ENCODE results near the gene PCP2. TPM values are rescaled to one million over a fixed set of nuclear protein-coding genes. Genes with fewer than 3 reads are reported as not detected.

PCP2 gene
- total RNA-seq, 1 donor from 2014 or later = 0.34 TPM

- no peak overlapping the region for H3K27ac Mint-ChIP-seq
- H3K27me3 Mint-ChIP-seq (ENCODE audit: insufficient read depth) = no peaks in the 10 kb centered on the region
- H3K4me3 Mint-ChIP-seq = no peak overlapping the region
- intact Hi-C loops (cut with micrococcal nuclease) = no loop called here
- no peak for DNase-seq (ENCODE audit: low spot score)
- H3K4me1 Mint-ChIP-seq (ENCODE audit: low read depth) = peaks cover 18% of the 10 kb centered on the region
- peaks cover 13% of the 10 kb centered on the region for H3K36me3 Mint-ChIP-seq (ENCODE audit: low read depth)
- H3K9me3 Mint-ChIP-seq = no peaks in the 10 kb centered on the region
These were observed 8.1 kb upstream of the PCP2 start for GRCh38 chr19:7641290-7642276.

DNA sequence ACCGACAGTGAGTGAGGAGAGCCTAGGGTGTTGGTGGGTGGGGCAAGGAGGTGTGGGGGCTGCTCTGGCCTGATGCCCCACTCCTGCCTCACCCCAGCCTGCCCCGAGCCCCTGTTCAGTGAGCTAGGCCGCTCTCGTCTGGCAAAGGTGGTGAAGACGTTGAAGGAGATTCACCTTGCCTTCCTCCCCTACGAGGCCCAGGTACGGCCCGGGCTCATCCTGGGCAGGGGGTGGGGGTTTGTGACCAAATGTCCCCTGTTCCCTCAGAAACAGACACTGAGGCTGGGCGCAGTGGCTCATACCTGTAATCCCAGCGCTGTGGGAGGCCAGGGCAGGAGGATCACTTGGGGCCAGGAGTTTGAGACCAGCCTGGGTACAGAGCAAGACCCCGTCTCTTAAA lies 7.3 kb upstream of the PCP2 start:
- H3K4me3 Mint-ChIP-seq = no peak overlapping the region
- H3K27me3 Mint-ChIP-seq (ENCODE audit: insufficient read depth) = no peaks in the 10 kb centered on the region
- no peak overlapping the region for H3K27ac Mint-ChIP-seq
- DNase-seq (ENCODE audit: low spot score) = no peak
- no peaks in the 10 kb centered on the region for H3K9me3 Mint-ChIP-seq
- peaks cover 22% of the 10 kb centered on the region for H3K4me1 Mint-ChIP-seq (ENCODE audit: low read depth)
- intact Hi-C loops (cut with micrococcal nuclease) = no loop called here
- peaks cover 12% of the 10 kb centered on the region for H3K36me3 Mint-ChIP-seq (ENCODE audit: low read depth)

DNA sequence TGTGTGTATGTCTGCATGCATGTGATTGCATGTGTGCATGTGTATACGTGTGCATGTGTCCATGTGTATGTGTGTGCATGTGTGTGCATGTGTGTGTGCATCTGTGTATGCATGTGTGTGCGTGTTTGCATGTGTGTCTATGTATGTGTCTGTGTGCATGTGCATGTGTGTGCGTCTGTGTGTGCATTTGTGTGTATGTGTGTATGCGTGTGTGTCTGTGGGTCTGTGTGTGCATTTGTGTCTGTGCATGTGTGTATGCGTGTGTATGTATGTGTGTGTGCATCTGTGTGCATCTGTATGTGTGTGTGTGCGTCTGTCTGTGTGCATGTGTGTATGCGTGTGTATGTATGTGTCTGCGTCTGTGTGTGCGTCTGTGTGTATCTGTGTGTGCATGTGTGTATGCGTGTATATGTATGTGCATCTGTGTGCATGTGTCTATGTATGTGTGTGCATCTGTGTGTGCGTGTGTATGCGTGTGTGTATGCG lies 6.4 kb upstream of the PCP2 start:
- DNase-seq (ENCODE audit: low spot score) = no peak
- H3K27ac Mint-ChIP-seq = no peak overlapping the region
- H3K4me3 Mint-ChIP-seq = peak overlapping the region; percentile 12
- H3K27me3 Mint-ChIP-seq (ENCODE audit: insufficient read depth) = no peaks in the 10 kb centered on the region
- intact Hi-C loops (cut with micrococcal nuclease) = no loop called here
- H3K9me3 Mint-ChIP-seq = no peaks in the 10 kb centered on the region
- peaks cover 8% of the 10 kb centered on the region for H3K36me3 Mint-ChIP-seq (ENCODE audit: low read depth)
- peaks cover 31% of the 10 kb centered on the region for H3K4me1 Mint-ChIP-seq (ENCODE audit: low read depth)

- intact Hi-C loops (cut with micrococcal nuclease) = no loop called here
- Mint-ChIP-seq H3K27me3 (ENCODE audit: insufficient read depth) (no peaks in the 10 kb centered on the region), H3K4me3 (peak overlapping the region; percentile 77), H3K36me3 (ENCODE audit: low read depth) (peaks cover 8% of the 10 kb centered on the region), H3K9me3 (no peaks in the 10 kb centered on the region), H3K27ac (no peak overlapping the region), H3K4me1 (ENCODE audit: low read depth) (peaks cover 35% of the 10 kb centered on the region)
- no peak for DNase-seq (ENCODE audit: low spot score)
These were observed 5.4 kb upstream of the PCP2 start for GRCh38 chr19:7638802-7639465.

DNA sequence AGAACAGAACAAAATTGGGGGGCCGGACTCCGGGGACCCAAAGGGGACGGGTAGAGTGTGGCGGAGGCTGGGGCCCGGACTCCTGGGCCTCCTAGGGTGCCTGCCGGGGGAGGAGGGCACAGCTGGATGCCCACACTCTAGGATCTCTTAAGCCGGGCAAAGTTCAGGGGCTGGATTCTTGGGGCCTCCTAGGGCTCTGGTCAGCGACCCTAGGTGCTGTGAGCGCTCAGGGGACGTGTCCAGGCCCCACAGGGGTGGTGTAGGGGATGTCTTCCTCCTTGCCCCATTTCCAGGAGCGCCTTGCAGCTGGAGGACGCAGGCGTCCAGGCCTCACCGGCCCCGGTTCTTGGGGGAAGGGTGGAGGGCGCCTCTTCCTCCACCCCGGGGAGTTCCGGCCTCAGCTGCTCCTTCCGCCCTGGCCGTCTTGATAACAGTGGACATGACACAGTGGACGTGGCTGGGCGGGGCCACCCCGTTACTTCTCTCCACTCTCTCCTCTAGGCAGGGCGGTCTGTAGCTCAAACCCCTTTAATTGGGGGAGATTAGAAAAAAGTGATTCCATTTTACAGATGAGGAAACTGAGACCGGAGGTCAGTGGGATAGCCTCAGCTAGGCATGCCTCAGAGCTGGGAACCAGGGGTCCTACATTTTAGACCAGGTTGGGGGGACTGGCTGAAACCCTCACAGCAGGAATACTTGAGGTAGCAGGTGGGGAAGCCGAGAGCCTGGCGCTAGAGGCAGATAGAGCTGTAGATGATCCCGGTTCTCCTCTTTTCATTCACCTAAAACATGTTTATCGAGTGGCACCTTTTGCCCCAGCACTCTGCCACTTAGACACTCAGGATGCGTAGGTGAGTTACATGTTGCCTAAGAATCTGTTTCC lies 4.1 kb upstream of the PCP2 start:
- no peak for DNase-seq (ENCODE audit: low spot score)
- intact Hi-C loops (cut with micrococcal nuclease) = loop anchor here (1.0 to 2.0 kb wide), 4 partner anchors 8 to 283 kb away; partner anchors contain the start of genes PET100, SNAPC2 and XAB2
- H3K27ac Mint-ChIP-seq = peak overlapping the region; percentile 55
- peaks cover 35% of the 10 kb centered on the region for H3K4me1 Mint-ChIP-seq (ENCODE audit: low read depth)
- no peaks in the 10 kb centered on the region for H3K9me3 Mint-ChIP-seq
- H3K4me3 Mint-ChIP-seq = peak overlapping the region; percentile 85
- H3K36me3 Mint-ChIP-seq (ENCODE audit: low read depth) = peaks cover 8% of the 10 kb centered on the region
- H3K27me3 Mint-ChIP-seq (ENCODE audit: insufficient read depth) = no peaks in the 10 kb centered on the region

DNA sequence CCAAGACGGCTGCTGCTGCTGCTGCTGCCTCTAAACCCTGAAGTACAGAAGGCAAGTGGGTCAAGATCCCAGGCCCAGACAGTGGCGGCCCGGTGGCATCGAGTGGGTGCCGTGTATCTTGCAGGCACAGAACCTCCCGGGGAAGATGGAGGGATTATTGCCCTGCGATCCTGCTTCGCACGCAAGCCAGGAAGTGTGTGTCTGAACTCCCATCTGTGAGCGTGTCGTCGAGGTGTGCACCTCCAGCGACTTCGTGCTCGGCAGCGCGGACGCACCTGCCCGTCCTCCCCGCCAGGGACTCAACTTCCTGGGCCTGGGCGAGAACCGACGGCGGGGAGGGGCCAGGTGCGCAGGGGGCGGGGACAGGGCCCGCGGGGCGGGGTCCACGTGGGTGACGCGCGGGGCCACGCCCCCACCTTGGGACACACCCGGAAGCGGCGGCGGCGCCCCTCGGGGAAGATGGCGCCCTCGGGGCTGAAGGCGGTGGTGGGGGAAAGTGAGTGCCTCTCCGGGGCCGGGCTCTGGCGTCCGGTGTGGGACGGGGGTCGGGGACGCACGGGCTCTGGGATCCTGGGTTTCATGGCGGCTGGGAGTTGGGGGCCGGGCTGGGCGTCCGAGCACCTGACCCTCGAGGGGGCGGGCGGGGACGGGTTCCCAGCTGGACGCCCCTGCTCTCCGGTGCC lies 3.3 kb upstream of the PCP2 start, which contains the start of gene STXBP2:
TSS of gene STXBP2 (plus strand) at position 420 of the 683 bp plus-strand sequence. CDS start at position 460, 40 bp downstream.
- Mint-ChIP-seq H3K9me3 (no peaks in the 10 kb centered on the region), H3K4me1 (ENCODE audit: low read depth) (peaks cover 35% of the 10 kb centered on the region), H3K27ac (peak within 1 kb of the TSS; percentile 77), H3K36me3 (ENCODE audit: low read depth) (peaks cover 8% of the 10 kb centered on the region), H3K27me3 (ENCODE audit: insufficient read depth) (no peaks in the 10 kb centered on the region), H3K4me3 (peak within 1 kb of the TSS; percentile 85)
- peak; percentile 85 for DNase-seq (ENCODE audit: low spot score)
- intact Hi-C loops (cut with micrococcal nuclease) = loop anchor here (1.0 to 2.0 kb wide), 4 partner anchors 8 to 283 kb away; partner anchors contain the start of genes PET100, SNAPC2 and XAB2

GRCh38 chr19:7636317-7636690 lies 2.8 kb upstream of the PCP2 start:
- Mint-ChIP-seq H3K9me3 (no peaks in the 10 kb centered on the region), H3K4me1 (ENCODE audit: low read depth) (peaks cover 35% of the 10 kb centered on the region), H3K4me3 (peak overlapping the region; percentile 85), H3K27me3 (ENCODE audit: insufficient read depth) (no peaks in the 10 kb centered on the region), H3K27ac (peak overlapping the region; percentile 77), H3K36me3 (ENCODE audit: low read depth) (peaks cover 8% of the 10 kb centered on the region)
- DNase-seq (ENCODE audit: low spot score) = no peak
- intact Hi-C loops (cut with micrococcal nuclease) = loop anchor here (2.0 kb wide), 1 partner anchor 32 kb away; no protein-coding TSS in a partner anchor

GRCh38 chr19:7635670-7636069 lies 2.2 kb upstream of the PCP2 start:
- H3K9me3 Mint-ChIP-seq = no peaks in the 10 kb centered on the region
- peak overlapping the region; percentile 85 for H3K4me3 Mint-ChIP-seq
- no peaks in the 10 kb centered on the region for H3K27me3 Mint-ChIP-seq (ENCODE audit: insufficient read depth)
- intact Hi-C loops (cut with micrococcal nuclease) = loop anchor here (2.0 kb wide), 1 partner anchor 31 kb away; no protein-coding TSS in a partner anchor
- no peak for DNase-seq (ENCODE audit: low spot score)
- peak overlapping the region; percentile 77 for H3K27ac Mint-ChIP-seq
- H3K36me3 Mint-ChIP-seq (ENCODE audit: low read depth) = peaks cover 8% of the 10 kb centered on the region
- peaks cover 39% of the 10 kb centered on the region for H3K4me1 Mint-ChIP-seq (ENCODE audit: low read depth)

GRCh38 chr19:7632340-7633203 lies 947 bp downstream of the PCP2 start:
- Mint-ChIP-seq H3K36me3 (ENCODE audit: low read depth) (peaks cover 9% of the 10 kb centered on the region), H3K4me3 (peak overlapping the region; percentile 19), H3K27ac (no peak overlapping the region), H3K9me3 (no peaks in the 10 kb centered on the region), H3K4me1 (ENCODE audit: low read depth) (peaks cover 48% of the 10 kb centered on the region), H3K27me3 (ENCODE audit: insufficient read depth) (no peaks in the 10 kb centered on the region)
- DNase-seq (ENCODE audit: low spot score) = no peak
- intact Hi-C loops (cut with micrococcal nuclease) = no loop called here

DNA sequence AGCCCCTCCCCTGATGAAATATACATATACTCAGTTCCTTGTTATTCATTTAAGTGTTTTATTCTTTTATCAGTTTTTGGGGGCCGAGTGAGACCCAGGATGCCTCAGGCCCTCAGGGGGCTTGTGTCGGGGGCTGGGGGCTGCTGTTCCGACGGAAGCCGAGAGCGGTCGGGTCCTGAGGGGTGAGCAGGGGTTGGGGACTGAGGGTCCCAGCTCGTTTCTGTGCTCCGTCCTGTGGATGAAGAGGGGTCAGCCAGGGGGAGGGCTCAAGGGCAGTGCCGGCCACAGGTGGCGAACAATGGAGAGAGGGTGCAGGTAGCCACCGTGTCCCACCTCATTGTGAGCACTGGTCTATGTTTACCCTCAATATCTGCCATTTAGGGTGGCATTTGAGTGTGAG lies 1.9 kb downstream of the PCP2 start:
- no peaks in the 10 kb centered on the region for H3K9me3 Mint-ChIP-seq
- intact Hi-C loops (cut with micrococcal nuclease) = no loop called here
- peaks cover 12% of the 10 kb centered on the region for H3K36me3 Mint-ChIP-seq (ENCODE audit: low read depth)
- DNase-seq (ENCODE audit: low spot score) = no peak
- no peaks in the 10 kb centered on the region for H3K27me3 Mint-ChIP-seq (ENCODE audit: insufficient read depth)
- peaks cover 48% of the 10 kb centered on the region for H3K4me1 Mint-ChIP-seq (ENCODE audit: low read depth)
- H3K4me3 Mint-ChIP-seq = peak overlapping the region; percentile 19
- H3K27ac Mint-ChIP-seq = no peak overlapping the region

All from activated T-helper 1 cell treated with anti-CD3 and anti-CD28 coated beads, Interleukin-12 subunit alpha, Interleukin-12 subunit beta, Interleukin-2, Interleukin-4 antibody, amounts not matched to agents 30 ng/mL and 10 ng/mL and 1 ng/mL, durations not matched to agents 14 hours and 24 hours and 36 hours (primary cell).